Adipocyte (in vitro differentiated cells): ENCODE data around the gene ENDOG.
A peak's percentile ranks its signal among the peaks of the same experiment; 100 is the strongest.
"Not testable (repeated sequence)": the region's sequence is repeated elsewhere in the genome, so short reads cannot be mapped to it uniquely, and the experiment has no call there.

Experiments
- DNase-seq: peaks from one replicate; pipeline ENCODE4 v3.0.0-alpha.2; 2015; ENCODE audit warnings: low read depth
- H3K27me3 ChIP-seq: replicated peaks from 2 replicates; pipeline ENCODE4 v1.7.0; 2013; ENCODE audit warnings: mild to moderate bottlenecking, low read length, moderate library complexity; ENCODE audit not compliant: control insufficient read depth, insufficient read depth
- H3K36me3 ChIP-seq: 2 replicates; pipeline ENCODE4 v1.7.0; 2013; ENCODE audit warnings: low read length, mild to moderate bottlenecking, moderate library complexity; ENCODE audit not compliant: control insufficient read depth, insufficient read depth, severe bottlenecking
- H3K4me1 ChIP-seq: 2 replicates; pipeline ENCODE4 v1.7.0; 2013; ENCODE audit warnings: mild to moderate bottlenecking, low read length, moderate library complexity; ENCODE audit not compliant: control insufficient read depth, insufficient read depth
- H3K4me3 ChIP-seq: 2 replicates; pipeline ENCODE4 v1.7.0; 2013; ENCODE audit warnings: mild to moderate bottlenecking, low read length, moderate library complexity
- H3K9ac ChIP-seq: 2 replicates; pipeline ENCODE4 v1.7.0; 2013; ENCODE audit warnings: mild to moderate bottlenecking, low read length, moderate library complexity
- H3K9me3 ChIP-seq: 2 replicates; pipeline ENCODE4 v1.7.0; 2013; ENCODE audit warnings: mild to moderate bottlenecking, low read length, moderate library complexity; ENCODE audit not compliant: control insufficient read depth

ENDOG gene

GRCh38 chr9:128851779-128852600 is 33.7 kb downstream of the ENDOG start:
- not testable (repeated sequence) for H3K27me3 ChIP-seq, H3K9ac ChIP-seq, H3K4me1 ChIP-seq, H3K4me3 ChIP-seq, H3K9me3 ChIP-seq, H3K36me3 ChIP-seq
- peak; percentile 74 for DNase-seq

DNA sequence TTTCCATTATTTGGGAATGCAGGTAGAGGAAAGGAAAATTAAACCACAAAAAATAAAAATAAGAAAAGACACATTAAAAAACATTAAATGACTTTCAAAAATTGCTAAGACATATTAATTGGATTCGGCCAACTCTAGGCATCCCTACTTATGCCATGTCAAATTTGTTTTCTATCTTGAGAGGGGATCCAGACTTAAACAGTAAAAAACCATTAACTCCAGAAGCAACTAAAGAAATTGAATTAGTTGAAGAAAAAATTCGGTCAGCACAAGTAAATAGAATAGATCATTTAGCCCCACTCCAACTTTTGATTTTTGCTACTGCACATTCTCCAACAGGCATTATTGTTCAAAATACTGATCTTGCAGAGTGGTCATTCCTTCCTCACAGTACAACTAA is 34.3 kb downstream of the ENDOG start:
- DNase-seq, H3K9ac ChIP-seq, H3K9me3 ChIP-seq, H3K27me3 ChIP-seq, H3K36me3 ChIP-seq, H3K4me3 ChIP-seq, H3K4me1 ChIP-seq: not testable (repeated sequence)

DNA sequence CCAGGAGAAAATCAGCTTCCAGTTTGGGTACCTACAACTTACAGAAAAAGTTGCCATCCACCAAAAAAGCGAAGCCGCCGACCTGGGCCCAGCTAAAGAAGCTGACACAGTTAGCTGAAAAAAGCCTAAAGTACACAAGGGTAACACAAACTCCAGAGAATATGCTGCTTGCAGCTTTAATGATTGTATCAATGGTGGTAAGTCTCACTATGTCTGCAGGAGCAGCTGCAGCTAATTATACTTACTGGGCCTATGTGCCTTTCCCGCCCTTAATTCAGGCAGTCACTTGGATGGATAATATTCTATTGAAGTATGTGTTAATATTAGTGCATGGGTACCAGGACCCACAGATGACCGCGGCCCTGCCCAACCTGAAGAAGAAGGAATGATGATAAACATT is 36.2 kb downstream of the ENDOG start:
- not testable (repeated sequence) for H3K4me1 ChIP-seq, H3K27me3 ChIP-seq, DNase-seq, H3K9ac ChIP-seq, H3K9me3 ChIP-seq, H3K36me3 ChIP-seq, H3K4me3 ChIP-seq

DNA sequence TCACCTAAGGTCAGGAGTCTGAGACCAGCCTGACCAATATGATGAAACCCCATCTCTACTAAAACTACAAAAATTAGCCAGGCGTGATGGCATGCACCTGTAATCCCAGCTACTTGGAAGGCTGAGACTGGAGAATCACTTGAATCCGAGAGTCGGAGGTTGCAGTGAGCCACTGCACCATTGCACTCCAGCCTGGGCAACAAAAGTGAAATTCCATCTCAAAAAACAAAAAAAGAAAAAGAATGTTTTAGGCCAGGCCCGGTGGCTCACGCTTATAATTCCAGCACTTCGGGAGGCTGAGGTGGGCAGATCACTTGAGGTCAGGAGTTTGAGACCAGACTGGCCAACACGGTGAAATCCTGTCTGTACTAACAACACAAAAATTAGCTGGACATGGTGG is 40.2 kb downstream of the ENDOG start:
- H3K4me1 ChIP-seq = peaks cover 11% of the 10 kb centered on the region
- DNase-seq = not testable (repeated sequence)

DNA sequence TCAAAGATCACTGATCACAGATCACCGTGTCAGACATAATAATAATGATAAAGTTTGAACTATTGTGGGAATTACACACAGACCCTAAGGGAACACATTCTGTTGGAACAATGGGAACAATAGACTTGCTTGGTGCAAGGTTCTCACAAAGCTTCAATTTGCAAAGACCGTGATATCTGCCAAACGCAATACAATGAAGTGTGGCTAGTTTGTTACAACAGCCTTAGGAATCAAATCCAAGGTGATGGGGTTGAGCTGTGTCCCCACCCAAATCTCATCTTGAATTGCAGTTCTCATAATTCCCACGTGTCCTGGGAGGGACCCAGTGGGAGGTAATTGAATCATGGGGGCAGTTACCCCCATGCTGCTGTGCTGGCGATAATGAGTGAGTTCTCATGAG is 42.6 kb downstream of the ENDOG start:
- H3K4me1 ChIP-seq = peaks cover 11% of the 10 kb centered on the region
- no peaks in the 10 kb centered on the region for H3K36me3 ChIP-seq
- H3K4me3 ChIP-seq = no peak overlapping the region
- DNase-seq = no peak
- H3K9me3 ChIP-seq = no peaks in the 10 kb centered on the region
- H3K27me3 ChIP-seq = no peaks in the 10 kb centered on the region
- no peak overlapping the region for H3K9ac ChIP-seq

More for the DNA sequence above, 40.2 kb downstream of the ENDOG start:
- not testable (repeated sequence) for H3K4me3 ChIP-seq, H3K9ac ChIP-seq, H3K36me3 ChIP-seq, H3K27me3 ChIP-seq, H3K9me3 ChIP-seq

DNA sequence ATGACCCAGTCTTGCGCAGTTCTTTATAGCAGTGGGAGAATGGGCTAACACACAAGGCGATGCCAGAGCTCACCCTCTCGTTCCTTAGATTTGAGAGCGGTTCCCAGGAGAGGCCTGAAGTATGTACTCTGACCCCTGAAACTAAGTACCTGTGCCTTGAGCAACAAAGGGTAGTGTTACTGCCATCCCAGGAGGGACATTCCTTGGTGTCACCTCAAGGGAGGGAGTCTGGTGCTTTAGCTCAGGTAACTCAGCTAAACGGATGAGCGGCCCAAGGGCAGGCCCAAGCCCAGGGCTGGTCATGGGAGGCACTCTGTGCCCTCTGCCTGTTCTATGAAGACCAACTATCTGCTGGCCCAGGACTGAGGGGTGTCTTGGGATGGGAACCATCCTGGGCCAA is 43.2 kb downstream of the ENDOG start:
- no peak overlapping the region for H3K9ac ChIP-seq
- no peak for DNase-seq
- H3K9me3 ChIP-seq = no peaks in the 10 kb centered on the region
- H3K4me1 ChIP-seq = peaks cover 11% of the 10 kb centered on the region
- H3K4me3 ChIP-seq = no peak overlapping the region
- H3K36me3 ChIP-seq = no peaks in the 10 kb centered on the region
- H3K27me3 ChIP-seq = no peaks in the 10 kb centered on the region

DNA sequence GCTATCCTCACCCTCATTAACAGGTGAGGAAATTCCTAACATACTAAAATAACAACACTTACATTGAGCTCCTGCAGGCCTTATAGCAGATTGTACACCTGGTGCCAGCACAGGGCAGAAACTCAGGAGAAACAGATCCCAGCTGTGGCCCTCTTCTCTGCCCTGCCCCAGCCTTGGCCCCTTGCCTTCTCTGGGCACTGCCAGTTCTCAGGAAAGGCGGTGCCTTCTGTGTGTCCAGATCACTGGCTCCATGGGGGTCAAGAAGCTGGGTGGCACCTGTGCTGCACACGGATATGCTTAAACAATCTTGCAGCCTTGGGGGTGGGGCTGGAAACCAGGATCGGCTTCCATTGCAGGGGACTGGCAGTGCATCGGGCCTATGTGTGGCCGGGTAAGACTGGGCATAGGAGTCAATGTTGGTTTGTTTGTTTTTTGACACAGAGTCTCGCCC is 44.1 kb downstream of the ENDOG start:
- DNase-seq = no peak
- no peaks in the 10 kb centered on the region for H3K9me3 ChIP-seq
- H3K36me3 ChIP-seq = no peaks in the 10 kb centered on the region
- peaks cover 11% of the 10 kb centered on the region for H3K4me1 ChIP-seq
- no peak overlapping the region for H3K9ac ChIP-seq
- no peak overlapping the region for H3K4me3 ChIP-seq
- no peaks in the 10 kb centered on the region for H3K27me3 ChIP-seq

DNA sequence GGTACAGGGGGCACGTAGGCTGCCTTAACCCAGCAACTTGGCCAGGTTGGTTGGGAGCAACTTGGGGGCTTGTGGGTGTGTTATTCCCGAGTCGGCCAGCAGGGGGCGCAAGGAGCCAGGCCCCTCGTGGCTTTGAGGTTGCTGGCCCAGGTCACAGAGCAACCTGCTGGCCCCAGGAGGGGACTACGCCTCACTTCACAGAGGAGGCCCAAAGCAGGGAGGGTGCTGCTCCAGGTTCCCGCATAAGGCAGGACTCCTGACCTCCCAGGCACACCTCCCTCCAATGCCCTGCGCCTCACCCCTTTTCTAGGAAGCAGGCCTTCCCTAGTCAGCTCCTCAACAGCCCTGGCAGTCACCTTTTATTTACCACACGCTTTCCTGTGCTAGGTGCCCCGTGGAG is 45.3 kb downstream of the ENDOG start:
- no peaks in the 10 kb centered on the region for H3K36me3 ChIP-seq

GRCh38 chr9:128870128-128870940 is 52.0 kb downstream of the ENDOG start:
- Histone ChIP-seq H3K27me3 (no peaks in the 10 kb centered on the region), H3K9ac (no peak overlapping the region), H3K36me3 (no peaks in the 10 kb centered on the region), H3K4me3 (no peak overlapping the region), H3K4me1 (no peaks in the 10 kb centered on the region), H3K9me3 (no peaks in the 10 kb centered on the region)
- DNase-seq = no peak

More for the DNA sequence above, 45.3 kb downstream of the ENDOG start:
- Histone ChIP-seq H3K27me3 (no peaks in the 10 kb centered on the region), H3K4me3 (no peak overlapping the region), H3K9me3 (no peaks in the 10 kb centered on the region), H3K9ac (no peak overlapping the region), H3K4me1 (peaks cover 11% of the 10 kb centered on the region)
- DNase-seq = peak; percentile 79

- not testable (repeated sequence) for H3K4me3 ChIP-seq, H3K4me1 ChIP-seq, H3K36me3 ChIP-seq, DNase-seq, H3K9ac ChIP-seq, H3K9me3 ChIP-seq, H3K27me3 ChIP-seq
These were observed 52.6 kb downstream of the ENDOG start for GRCh38 chr9:128870941-128871265.
